BLaER1 (cell line): ENCODE results near the gene SYTL4.

Experiments used
- H3K27ac ChIP-seq: shearing (Covaris generic); formaldehyde crosslinking; 2 replicates; pipeline ENCODE4 v1.8.1; 2022
- H3K27me3 ChIP-seq: shearing (Covaris generic); formaldehyde crosslinking; 2 replicates; pipeline ENCODE4 v1.8.1; 2022
- H3K36me3 ChIP-seq: shearing (Covaris generic); formaldehyde crosslinking; 2 replicates; pipeline ENCODE4 v1.8.1; 2022
- H3K4me1 ChIP-seq: shearing (Covaris generic); formaldehyde crosslinking; 2 replicates; pipeline ENCODE4 v1.8.1; 2022
- H3K4me2 ChIP-seq: shearing (Covaris generic); formaldehyde crosslinking; 2 replicates; pipeline ENCODE4 v1.8.1; 2022
- H3K4me3 ChIP-seq: shearing (Covaris generic); formaldehyde crosslinking; 2 replicates; pipeline ENCODE4 v1.8.1; 2022
- H3K9ac ChIP-seq: shearing (Covaris generic); formaldehyde crosslinking; 2 replicates; pipeline ENCODE4 v1.8.1; 2022
- H3K9me3 ChIP-seq: shearing (Covaris generic); formaldehyde crosslinking; 2 replicates; pipeline ENCODE4 v1.8.1; 2022
- H4K20me1 ChIP-seq: shearing (Covaris generic); formaldehyde crosslinking; 2 replicates; pipeline ENCODE4 v1.8.1; 2022
- Cebpa-rat ChIP-seq: shearing (Covaris generic); IDR thresholded peaks from 2 replicates; pipeline ENCODE4 v1.8.1; 2022

The SYTL4 gene

DNA sequence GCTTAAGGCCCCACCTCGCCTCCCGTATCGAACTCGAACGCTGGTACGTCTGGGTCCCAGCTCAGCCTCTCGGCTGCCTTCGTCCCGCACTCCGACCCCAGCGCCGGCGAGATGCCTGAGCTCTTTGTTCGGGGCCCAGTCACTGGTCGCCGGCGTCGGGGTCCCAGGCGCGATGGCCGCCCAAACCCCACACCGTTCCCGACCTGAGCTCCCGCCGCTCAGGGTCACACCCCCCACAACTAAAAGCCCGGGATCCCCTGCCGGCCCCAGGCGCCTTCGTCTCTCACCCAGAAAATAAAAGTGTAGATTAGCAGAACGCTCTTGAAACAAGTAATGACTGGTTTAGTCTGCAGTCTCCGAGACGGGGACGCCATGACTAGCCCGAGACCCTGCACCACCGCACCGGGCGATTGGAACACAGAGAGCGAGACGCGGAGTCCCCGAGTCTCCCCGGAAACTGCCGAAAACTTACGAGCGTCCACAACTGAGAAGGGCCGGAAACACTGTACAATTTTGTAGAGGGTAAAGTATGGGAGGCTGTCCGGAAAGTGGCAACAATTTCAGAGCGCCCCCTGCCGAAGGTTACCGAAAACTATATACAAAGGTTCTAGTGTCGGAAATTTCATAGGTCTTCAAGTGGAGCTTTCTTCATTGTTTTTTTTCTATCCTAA is 95.5 kb downstream of the SYTL4 start, which contains the start of gene TSPAN6:
Gene TSPAN6 (minus strand): TSS at position 486 of the 671 bp plus-strand sequence. CDS start 112 bp downstream, at position 374.
- no peak within 1 kb of the TSS for H3K4me2 ChIP-seq
- no peaks in the 10 kb centered on the region for H3K36me3 ChIP-seq
- no peak within 1 kb of the TSS for H3K4me3 ChIP-seq
- H3K27me3 ChIP-seq: 0 out of 2 replicates have a peak, but pooled peaks cover 7% of the 10 kb centered on the region
- H3K27ac ChIP-seq: no peak within 1 kb of the TSS
- H3K4me1 ChIP-seq: no peaks in the 10 kb centered on the region
- H3K9ac ChIP-seq: no peak within 1 kb of the TSS
- H3K9me3 ChIP-seq: peaks cover 5% of the 10 kb centered on the region; the same call in 1 of the 2 replicates
- no peaks in the 10 kb centered on the region for H4K20me1 ChIP-seq
- TF ChIP-seq Cebpa-rat: no peak

DNA sequence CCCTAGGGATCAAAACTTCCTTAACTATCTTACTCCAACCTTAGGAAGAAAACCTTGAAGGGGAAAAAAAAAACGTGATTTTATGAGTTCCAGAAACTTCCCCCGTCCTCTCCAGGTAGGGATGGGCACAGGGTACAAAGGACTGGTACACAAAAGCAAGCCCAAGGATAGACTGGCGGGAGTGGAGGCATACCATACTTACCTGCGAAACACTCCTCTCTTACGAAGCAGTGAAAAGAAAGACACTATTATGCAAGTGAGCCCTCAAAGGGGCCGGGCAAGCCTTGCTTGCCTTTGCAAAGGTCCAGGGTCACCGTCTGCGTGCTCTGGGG is 96.0 kb downstream of the SYTL4 start:
- Histone ChIP-seq H3K4me1 (no peaks in the 10 kb centered on the region), H3K9me3 (peaks cover 5% of the 10 kb centered on the region; the same call in 1 of the 2 replicates), H3K4me3 (no peak overlapping the region), H3K4me2 (no peak overlapping the region), H4K20me1 (no peaks in the 10 kb centered on the region), H3K36me3 (no peaks in the 10 kb centered on the region), H3K9ac (no peak overlapping the region), H3K27ac (no peak overlapping the region), H3K27me3 (0 out of 2 replicates have a peak, but pooled peaks cover 7% of the 10 kb centered on the region)
- TF ChIP-seq Cebpa-rat: no peak

- Histone ChIP-seq H3K9me3 (peaks cover 5% of the 10 kb centered on the region; the same call in 1 of the 2 replicates), H3K27me3 (0 out of 2 replicates have a peak, but pooled peaks cover 7% of the 10 kb centered on the region), H3K4me3 (no peak overlapping the region), H3K4me1 (no peaks in the 10 kb centered on the region), H4K20me1 (no peaks in the 10 kb centered on the region), H3K27ac (no peak overlapping the region), H3K4me2 (no peak overlapping the region), H3K36me3 (no peaks in the 10 kb centered on the region), H3K9ac (no peak overlapping the region)
- no peak for TF ChIP-seq Cebpa-rat
Measured at GRCh38 chrX:100635040-100635439, 96.9 kb downstream of the SYTL4 start.

DNA sequence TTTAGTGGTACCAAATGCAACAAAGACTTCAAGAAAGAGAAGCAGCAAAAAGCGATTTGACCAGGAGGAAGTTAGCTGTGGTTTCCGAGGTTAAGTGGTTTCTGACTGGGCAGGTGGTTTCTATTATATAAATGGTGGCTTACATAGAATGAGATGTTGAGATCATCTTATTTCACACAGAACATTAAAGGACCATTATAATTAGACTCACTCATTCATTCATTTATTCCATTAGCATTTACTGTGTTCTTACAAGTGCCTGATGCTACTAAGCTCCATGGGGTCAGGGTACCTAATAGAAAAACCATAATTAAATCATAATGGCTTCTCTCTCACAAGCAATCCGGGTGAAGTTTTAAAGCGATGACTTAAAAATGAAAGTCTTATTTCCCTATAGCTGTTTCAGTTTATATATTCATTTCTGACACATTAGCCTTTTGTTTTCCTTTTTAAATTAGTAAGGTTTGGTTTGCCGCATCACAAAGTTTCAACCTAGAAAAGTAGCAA is 105.9 kb downstream of the SYTL4 start:
- no peaks in the 10 kb centered on the region for H3K9me3 ChIP-seq
- H3K27ac ChIP-seq: no peak overlapping the region
- peak overlapping the region; percentile 70 for H3K4me2 ChIP-seq
- H4K20me1 ChIP-seq: peaks cover 15% of the 10 kb centered on the region
- no peaks in the 10 kb centered on the region for H3K36me3 ChIP-seq
- peaks cover 24% of the 10 kb centered on the region for H3K4me1 ChIP-seq
- H3K4me3 ChIP-seq: no peak overlapping the region
- no peak for TF ChIP-seq Cebpa-rat
- H3K27me3 ChIP-seq: no peaks in the 10 kb centered on the region
- no peak overlapping the region for H3K9ac ChIP-seq
